GM23248 (cell line): ENCODE results near the gene TRIM25. TPM values are rescaled to one million over a fixed set of nuclear protein-coding genes. Genes with fewer than 3 reads are reported as not detected.

Experiments
- DNase-seq: peaks from one replicate; pipeline ENCODE4 v3.0.0-alpha.2; 2015
- H2AFZ ChIP-seq: fragments of 200-600 bp; sonication (generic); 2 replicates; pipeline ENCODE4 v1.6.1; 2016; ENCODE audit warnings: antibody characterized with exemption
- H3F3A ChIP-seq: fragments of 200-600 bp; sonication (generic); 2 replicates; pipeline ENCODE4 v1.6.1; 2016; ENCODE audit warnings: mild to moderate bottlenecking, antibody characterized with exemption, mixed run types; ENCODE audit not compliant: insufficient read depth
- H3K27ac ChIP-seq: fragments of 200-600 bp; sonication (generic); 2 replicates; pipeline ENCODE4 v1.5.1; 2016; ENCODE audit warnings: mild to moderate bottlenecking
- H3K27me3 ChIP-seq: fragments of 200-600 bp; sonication (generic); replicated peaks from 2 replicates; pipeline ENCODE4 v1.6.1; 2016; ENCODE audit warnings: mild to moderate bottlenecking; ENCODE audit not compliant: insufficient read depth
- H3K36me3 ChIP-seq: fragments of 200-600 bp; sonication (generic); 2 replicates; pipeline ENCODE4 v1.6.1; 2016; ENCODE audit warnings: low read depth, mild to moderate bottlenecking
- H3K4me1 ChIP-seq: fragments of 200-600 bp; sonication (generic); 2 replicates; pipeline ENCODE4 v1.6.1; 2016; ENCODE audit warnings: mild to moderate bottlenecking; ENCODE audit not compliant: insufficient read depth
- H3K4me2 ChIP-seq: fragments of 200-600 bp; sonication (generic); one replicate; pipeline ENCODE4 v1.6.1; 2016; ENCODE audit warnings: mild to moderate bottlenecking; ENCODE audit not compliant: unreplicated experiment
- H3K4me3 ChIP-seq: fragments of 200-600 bp; sonication (generic); 2 replicates; pipeline ENCODE4 v1.5.1; 2016; ENCODE audit warnings: mild to moderate bottlenecking
- H3K79me2 ChIP-seq: fragments of 200-600 bp; sonication (generic); 2 replicates; pipeline ENCODE4 v1.6.1; 2016; ENCODE audit warnings: mild to moderate bottlenecking; ENCODE audit not compliant: insufficient read depth
- H3K9ac ChIP-seq: fragments of 200-600 bp; sonication (generic); 2 replicates; pipeline ENCODE4 v1.6.1; 2016; ENCODE audit warnings: mild to moderate bottlenecking
- H3K9me2 ChIP-seq: fragments of 200-600 bp; sonication (generic); 2 replicates; pipeline ENCODE4 v1.6.1; 2016; ENCODE audit warnings: mixed run types, mild to moderate bottlenecking, moderate library complexity; ENCODE audit not compliant: insufficient read depth
- H3K9me3 ChIP-seq: fragments of 200-600 bp; sonication (generic); one replicate; pipeline ENCODE4 v1.6.1; 2017; ENCODE audit warnings: low read depth
- H4K20me1 ChIP-seq: fragments of 200-600 bp; sonication (generic); 2 replicates; pipeline ENCODE4 v1.6.0; 2016; ENCODE audit not compliant: insufficient read depth
- EZH2 ChIP-seq: fragments of 200-600 bp; sonication (generic); IDR thresholded peaks from 2 replicates; pipeline ENCODE4 v1.6.1; 2018; ENCODE audit warnings: antibody characterized with exemption, mild to moderate bottlenecking; ENCODE audit not compliant: insufficient read depth, poor library complexity, severe bottlenecking
- EZH2phosphoT487 ChIP-seq: fragments of 200-600 bp; sonication (generic); IDR thresholded peaks from 2 replicates; pipeline ENCODE4 v1.6.1; 2018; ENCODE audit warnings: antibody characterized with exemption, moderate library complexity, mild to moderate bottlenecking, low read depth; ENCODE audit not compliant: insufficient read depth
- WGBS, 2 experiments: methylation state at CpG; one replicate each; pipeline ENCODE4 v1.1.6; 2015 to 2017; ENCODE audit warnings: low lambda C conversion rate in 2 of 2, low coverage in 1 of 2; ENCODE audit errors: missing lambda C conversion rate in 2 of 2; 5-methylcytosine and 5-hydroxymethylcytosine counted together
- in situ Hi-C: fragments of 300-500 bp; cut with MboI; formaldehyde crosslinking; loops from 2 replicates; pipeline ENCODE4 v1.15.0; 2020
- polyA plus RNA-seq: library from polyadenylated mRNA; unstranded; fragments of >200 nt; fragmentation: Nextera tagmentation; extraction: Ambion mirVana; gene quantifications from 2 replicates; pipeline ENCODE4 v1.2.1, GENCODE V29; 2016
- total RNA-seq: library from RNA; depleted of rRNA; stranded (reverse); fragments of >200 nt; shearing (Covaris generic); gene quantifications from 2 replicates; pipeline ENCODE4 v1.2.3, GENCODE V29; 2014

Gene TRIM25
- total and polyA plus RNA-seq, 2 experiments from 2014 or later: 22.2 to 27.3 TPM

DNA sequence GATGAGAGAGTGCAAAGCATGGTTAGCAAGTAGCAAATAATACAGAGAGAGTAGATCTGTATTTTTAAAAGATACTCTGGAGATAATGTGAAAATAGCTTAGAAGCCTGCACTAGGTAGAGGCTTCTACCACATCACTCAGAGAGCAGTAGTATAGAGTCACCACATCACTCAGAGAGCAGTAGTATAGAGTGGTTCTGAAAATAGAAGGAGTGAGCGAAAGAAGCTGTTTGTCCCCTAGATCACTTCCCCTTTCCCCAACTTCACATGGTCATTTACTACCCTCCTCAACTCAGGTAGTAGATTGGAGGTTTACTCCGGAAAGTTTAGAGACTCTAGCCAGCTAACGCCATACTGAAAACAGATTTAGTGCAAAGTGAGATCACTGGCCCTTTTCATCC lies 62.8 kb downstream of the TRIM25 start:
- Histone ChIP-seq H4K20me1 (no peaks in the 10 kb centered on the region), H3K4me2 (no peak overlapping the region), H3K4me3 (no peak overlapping the region), H3F3A (no peaks in the 10 kb centered on the region), H3K27me3 (no peaks in the 10 kb centered on the region), H3K79me2 (no peaks in the 10 kb centered on the region), H3K9me2 (no peaks in the 10 kb centered on the region), H3K9ac (no peak overlapping the region), H3K27ac (no peak overlapping the region), H3K36me3 (0 out of 2 replicates have a peak, but pooled peaks cover 8% of the 10 kb centered on the region), H2AFZ (no peak overlapping the region), H3K4me1 (no peaks in the 10 kb centered on the region), H3K9me3 (no peaks in the 10 kb centered on the region)
- in situ Hi-C loops: no loop called here
- TF ChIP-seq EZH2: no peak
- no peak for TF ChIP-seq EZH2phosphoT487
- 64 to 67% methylated on average over 3 of the region's 3 CpGs for WGBS, 2 experiments
- DNase-seq: no peak

- Histone ChIP-seq H3K79me2 (no peaks in the 10 kb centered on the region), H3K9ac (no peak overlapping the region), H2AFZ (no peak overlapping the region), H3K9me2 (no peaks in the 10 kb centered on the region), H3K4me3 (no peak overlapping the region), H3K27ac (no peak overlapping the region), H3K36me3 (peaks cover 8% of the 10 kb centered on the region; the same call in 1 of the 2 replicates), H3K27me3 (no peaks in the 10 kb centered on the region), H4K20me1 (no peaks in the 10 kb centered on the region), H3K9me3 (no peaks in the 10 kb centered on the region), H3K4me1 (no peaks in the 10 kb centered on the region), H3F3A (no peaks in the 10 kb centered on the region), H3K4me2 (no peak overlapping the region)
- WGBS, 2 experiments: 94 to 100% methylated on average over 2 of the region's 2 CpGs
- DNase-seq: no peak
- in situ Hi-C loops: no loop called here
- TF ChIP-seq EZH2 (no peak), EZH2phosphoT487 (no peak)
These were observed 63.3 kb downstream of the TRIM25 start for GRCh38 chr17:56850591-56850990.

DNA sequence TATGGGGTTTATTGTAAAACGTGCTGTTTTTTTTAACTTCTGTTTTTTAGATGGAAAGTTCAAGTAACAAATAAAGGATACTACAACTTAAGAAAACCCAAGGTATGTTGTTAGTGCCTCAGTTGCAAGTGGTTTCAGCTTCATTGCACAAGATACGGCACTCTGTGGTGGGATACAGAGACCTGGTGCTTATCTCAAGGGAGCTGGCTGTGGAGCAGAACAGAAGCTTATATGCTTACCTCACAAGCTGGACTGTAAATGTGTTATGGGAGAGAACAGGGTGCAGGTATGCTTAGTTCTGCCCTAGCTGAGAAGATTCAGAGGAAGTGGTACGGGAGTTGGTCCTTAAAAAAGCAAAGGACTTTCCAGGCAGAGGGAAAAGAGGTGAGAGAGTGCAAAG lies 64.7 kb downstream of the TRIM25 start:
- Histone ChIP-seq H3K27me3 (no peaks in the 10 kb centered on the region), H3F3A (no peaks in the 10 kb centered on the region), H3K9ac (no peak overlapping the region), H3K27ac (no peak overlapping the region), H3K36me3 (peaks cover 8% of the 10 kb centered on the region; the same call in 1 of the 2 replicates), H3K9me3 (no peaks in the 10 kb centered on the region), H3K9me2 (no peaks in the 10 kb centered on the region), H3K4me2 (no peak overlapping the region), H3K4me3 (no peak overlapping the region), H3K79me2 (no peaks in the 10 kb centered on the region), H3K4me1 (no peaks in the 10 kb centered on the region), H4K20me1 (no peaks in the 10 kb centered on the region), H2AFZ (no peak overlapping the region)
- no peak for DNase-seq
- in situ Hi-C loops: no loop called here
- 47 to 48% methylated on average over 3 of the region's 3 CpGs for WGBS, 2 experiments
- TF ChIP-seq EZH2 (no peak), EZH2phosphoT487 (no peak)

- no peaks in the 10 kb centered on the region for H4K20me1 ChIP-seq
- no peak overlapping the region for H3K9ac ChIP-seq
- H3K9me2 ChIP-seq: no peaks in the 10 kb centered on the region
- no peak overlapping the region for H3K4me2 ChIP-seq
- TF ChIP-seq EZH2: no peak
- TF ChIP-seq EZH2phosphoT487: no peak
- H3K79me2 ChIP-seq: no peaks in the 10 kb centered on the region
- no peak overlapping the region for H3K27ac ChIP-seq
- H3K27me3 ChIP-seq: no peaks in the 10 kb centered on the region
- no peak for DNase-seq
- H3K9me3 ChIP-seq: no peaks in the 10 kb centered on the region
- H3F3A ChIP-seq: no peaks in the 10 kb centered on the region
- in situ Hi-C loops: no loop called here
- peaks cover 8% of the 10 kb centered on the region; the same call in 1 of the 2 replicates for H3K36me3 ChIP-seq
- H3K4me3 ChIP-seq: no peak overlapping the region
- 84 to 86% methylated on average over 4 of the region's 4 CpGs for WGBS, 2 experiments
- H2AFZ ChIP-seq: no peak overlapping the region
- H3K4me1 ChIP-seq: no peaks in the 10 kb centered on the region
These were observed 66.7 kb downstream of the TRIM25 start for GRCh38 chr17:56847106-56847505.

GRCh38 chr17:56845934-56846333 lies 67.9 kb downstream of the TRIM25 start:
- TF ChIP-seq EZH2phosphoT487: no peak
- no peak for TF ChIP-seq EZH2
- Histone ChIP-seq H3K36me3 (peaks cover 8% of the 10 kb centered on the region; the same call in 1 of the 2 replicates), H3K27ac (no peak overlapping the region), H3K9ac (no peak overlapping the region), H3K4me3 (no peak overlapping the region), H3K9me2 (no peaks in the 10 kb centered on the region), H3K79me2 (no peaks in the 10 kb centered on the region), H3K4me1 (no peaks in the 10 kb centered on the region), H4K20me1 (no peaks in the 10 kb centered on the region), H3K27me3 (no peaks in the 10 kb centered on the region), H3F3A (no peaks in the 10 kb centered on the region), H2AFZ (no peak overlapping the region), H3K4me2 (no peak overlapping the region), H3K9me3 (no peaks in the 10 kb centered on the region)
- no peak for DNase-seq
- in situ Hi-C loops: no loop called here
- WGBS, 2 experiments: 100% methylated on average over 1 of the region's 1 CpG
